Measurements from ENCODE around the gene NASP.
"Not testable (repeated sequence)": the region's sequence is repeated elsewhere in the genome, so short reads cannot be mapped to it uniquely, and the experiment has no call there.

The NASP gene

GRCh38 chr1:45569571-45569961 lies 14.3 kb upstream of the NASP start:
- no peak for DNase-seq (ENCODE audit: low read depth, low spot score)

DNA sequence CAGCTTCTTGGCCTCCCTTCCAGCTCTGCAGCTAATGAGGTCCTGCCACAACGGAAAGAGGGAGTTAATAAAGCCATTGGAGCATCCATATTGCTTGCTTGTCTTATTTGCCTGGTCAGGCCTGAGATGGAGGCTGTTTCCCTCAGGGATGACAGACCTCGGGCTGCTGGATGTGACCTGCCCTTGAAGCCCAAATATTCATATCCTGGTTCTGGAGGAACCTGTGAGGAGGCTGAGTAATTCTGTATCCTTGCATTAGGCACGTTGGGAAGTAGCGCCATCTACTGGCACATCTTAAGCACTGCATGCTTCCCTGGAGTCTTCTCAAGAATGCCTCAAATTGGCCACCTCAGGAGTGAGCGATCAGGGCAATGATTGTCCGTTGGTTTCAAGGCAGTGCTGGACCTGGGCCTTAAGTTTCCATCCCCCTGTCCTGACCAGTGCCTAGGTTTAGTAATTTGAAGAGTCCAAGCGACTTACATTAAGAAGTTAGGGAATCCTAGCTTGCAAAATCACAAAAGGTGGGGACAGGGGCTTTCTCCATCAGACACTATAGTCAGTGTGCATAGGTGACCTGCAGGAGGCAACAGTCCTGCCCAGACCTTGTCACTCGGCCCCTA lies 13.8 kb upstream of the NASP start:
- peak; percentile 59 for DNase-seq (ENCODE audit: low read depth, low spot score)

- no peak for DNase-seq (ENCODE audit: low read depth, low spot score)
Measured at GRCh38 chr1:45570631-45571030, 13.2 kb upstream of the NASP start.

DNA sequence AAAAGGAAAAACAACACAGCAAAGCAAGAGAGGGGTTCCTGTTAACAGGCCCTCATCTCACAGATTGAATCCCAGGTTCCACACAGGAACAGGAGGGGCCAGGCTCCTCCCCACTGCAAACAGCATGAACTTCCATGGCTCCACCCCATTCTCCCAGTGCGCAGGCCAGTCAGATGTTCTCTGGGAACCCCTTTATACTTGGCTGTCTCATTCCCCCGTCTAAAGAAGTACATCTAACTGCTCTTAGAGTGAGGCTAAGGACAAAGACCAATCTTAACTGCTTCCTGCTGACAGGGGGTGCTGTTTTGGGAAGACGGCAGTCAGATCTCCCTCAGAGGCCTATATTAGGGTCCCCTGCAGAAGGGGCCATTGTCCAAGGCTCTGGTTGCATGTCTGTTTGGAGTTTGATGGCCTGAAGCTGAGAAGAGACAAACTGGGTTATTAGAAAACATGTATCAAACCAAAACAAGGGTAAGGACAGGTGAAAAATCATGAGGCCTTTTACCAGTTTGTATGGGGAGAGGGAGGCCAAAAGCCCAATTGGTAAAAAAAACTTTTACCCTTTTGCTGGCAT lies 10.5 kb upstream of the NASP start:
- no peak for DNase-seq (ENCODE audit: low read depth, low spot score)

DNA sequence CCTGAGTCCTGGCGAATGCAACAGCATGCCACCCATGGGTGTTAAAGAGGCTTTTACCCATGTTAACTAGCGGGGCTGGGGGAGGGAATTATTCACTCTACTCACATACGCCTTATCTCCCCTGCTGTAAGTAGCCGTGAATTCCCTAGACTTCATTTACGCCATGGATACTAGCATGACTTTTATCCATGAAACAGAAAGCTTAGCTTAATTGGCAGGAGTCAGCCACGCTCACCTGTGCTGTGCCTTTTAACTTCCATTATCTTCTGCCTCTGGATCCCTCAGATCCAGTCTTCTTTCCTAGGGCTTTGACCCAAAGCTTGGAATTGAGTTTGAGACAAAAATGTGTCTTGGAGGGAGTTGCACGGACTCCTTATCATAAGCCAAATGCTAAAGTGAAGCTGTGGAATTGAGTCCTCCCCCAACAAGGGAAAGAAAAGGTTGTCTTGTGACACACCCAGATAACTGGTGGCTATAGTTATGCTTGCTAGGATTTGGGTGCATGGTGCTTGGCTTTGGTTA lies 9.7 kb upstream of the NASP start:
- no peak for DNase-seq (ENCODE audit: low read depth, low spot score)

DNA sequence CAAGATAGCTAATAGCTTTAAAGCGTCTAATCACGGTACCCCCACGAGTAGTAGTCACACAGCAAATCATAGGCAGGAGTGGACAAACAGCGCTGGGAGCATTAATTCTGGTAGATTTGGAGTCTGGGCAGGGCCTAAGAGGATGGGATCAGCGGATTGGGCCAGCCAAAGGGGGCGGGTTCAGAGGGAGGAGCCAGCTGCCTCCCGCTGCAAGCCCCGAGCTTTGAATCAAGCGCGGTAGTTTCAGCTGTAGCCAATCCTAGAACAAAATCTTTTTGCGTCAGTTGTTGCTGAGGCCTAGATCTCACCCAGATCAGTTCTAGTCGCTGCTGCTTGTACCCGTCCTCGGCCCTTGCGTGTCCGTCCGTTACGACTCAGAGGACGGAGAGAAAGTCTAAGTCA lies 576 bp upstream of the NASP start:
- peak; percentile 82 for DNase-seq (ENCODE audit: low read depth, low spot score)

- peak; percentile 70 for DNase-seq (ENCODE audit: low read depth, low spot score)
Measured at GRCh38 chr1:45584351-45585109, 689 bp downstream of the NASP start.

GRCh38 chr1:45585110-45585426 lies 1.2 kb downstream of the NASP start:
- no peak for DNase-seq (ENCODE audit: low read depth, low spot score)

DNA sequence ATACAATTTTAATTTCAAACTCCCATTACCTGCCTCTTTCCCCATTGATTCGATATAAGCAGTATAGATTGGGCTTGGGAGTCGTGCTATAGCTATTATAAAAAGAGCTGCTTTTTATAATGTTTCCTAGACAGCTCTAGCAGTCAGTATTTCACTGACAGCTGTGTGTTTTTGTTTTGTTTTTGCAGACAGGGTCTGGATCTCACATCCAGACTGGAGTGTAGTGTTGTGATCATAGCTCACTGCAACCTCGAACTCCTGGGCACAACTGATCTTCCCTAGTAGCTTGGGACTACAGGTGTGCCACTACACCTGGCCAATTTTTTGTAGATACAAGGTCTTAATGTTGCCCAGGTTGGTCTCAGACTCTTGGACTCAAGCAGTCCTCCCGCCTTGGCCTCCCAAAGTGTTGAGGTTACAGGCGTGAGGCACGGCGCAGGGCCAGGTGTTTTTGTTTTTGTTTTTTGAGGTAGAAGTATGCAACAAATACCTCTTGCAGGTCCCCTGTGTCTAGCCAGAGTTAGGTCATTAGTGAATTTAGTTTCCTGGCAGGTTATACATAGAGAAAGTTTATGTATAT lies 1.7 kb downstream of the NASP start:
- DNase-seq (ENCODE audit: low read depth, low spot score), result no peak

GRCh38 chr1:45586769-45587168 lies 2.9 kb downstream of the NASP start:
- DNase-seq (ENCODE audit: low read depth, low spot score), result no peak

- DNase-seq (ENCODE audit: low read depth, low spot score), result no peak
Measured at GRCh38 chr1:45589861-45590260, 6.0 kb downstream of the NASP start.

DNA sequence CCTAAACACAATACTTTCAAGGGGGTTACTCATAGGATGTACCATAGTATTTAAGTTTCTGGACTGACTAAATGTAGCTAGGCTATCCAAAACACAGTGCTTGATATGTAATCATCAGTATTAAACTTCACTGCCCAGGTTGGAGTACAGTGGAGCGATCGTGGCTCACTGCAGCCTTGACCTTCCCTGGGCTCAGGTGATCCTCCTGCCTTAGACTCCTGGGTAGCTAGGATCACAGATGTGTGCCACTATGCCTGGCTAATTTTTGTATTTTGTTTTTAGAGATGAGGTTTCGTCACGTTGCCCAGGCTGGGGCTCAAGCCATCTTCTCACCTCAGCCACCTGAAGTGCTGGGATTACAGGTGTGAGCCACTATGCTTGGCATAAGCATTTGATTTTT lies 10.6 kb downstream of the NASP start:
- DNase-seq (ENCODE audit: low read depth, low spot score), result no peak

DNA sequence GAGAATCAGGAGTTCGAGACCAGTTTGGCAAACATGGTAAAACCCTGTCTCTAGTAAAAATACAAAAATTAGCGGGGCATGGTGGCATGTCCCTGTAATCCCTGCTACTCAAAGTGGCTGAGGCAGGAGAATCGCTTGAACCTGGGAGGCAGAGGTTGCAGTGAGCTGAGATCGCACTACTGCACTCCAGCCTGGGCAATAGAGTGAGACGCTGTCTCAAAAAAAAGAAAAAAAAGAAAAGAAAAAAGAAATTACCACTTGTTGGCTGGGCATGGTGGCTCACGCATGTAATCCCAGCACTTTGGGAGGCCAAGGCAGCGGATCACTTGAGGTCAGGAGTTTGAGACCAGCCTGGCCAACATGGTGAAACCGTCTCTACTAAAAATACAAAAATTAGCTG lies 12.9 kb downstream of the NASP start:
- DNase-seq (ENCODE audit: low read depth, low spot score), result not testable (repeated sequence)

- DNase-seq (ENCODE audit: low read depth, low spot score), result no peak
Measured at GRCh38 chr1:45604239-45604638, 20.4 kb downstream of the NASP start.

DNA sequence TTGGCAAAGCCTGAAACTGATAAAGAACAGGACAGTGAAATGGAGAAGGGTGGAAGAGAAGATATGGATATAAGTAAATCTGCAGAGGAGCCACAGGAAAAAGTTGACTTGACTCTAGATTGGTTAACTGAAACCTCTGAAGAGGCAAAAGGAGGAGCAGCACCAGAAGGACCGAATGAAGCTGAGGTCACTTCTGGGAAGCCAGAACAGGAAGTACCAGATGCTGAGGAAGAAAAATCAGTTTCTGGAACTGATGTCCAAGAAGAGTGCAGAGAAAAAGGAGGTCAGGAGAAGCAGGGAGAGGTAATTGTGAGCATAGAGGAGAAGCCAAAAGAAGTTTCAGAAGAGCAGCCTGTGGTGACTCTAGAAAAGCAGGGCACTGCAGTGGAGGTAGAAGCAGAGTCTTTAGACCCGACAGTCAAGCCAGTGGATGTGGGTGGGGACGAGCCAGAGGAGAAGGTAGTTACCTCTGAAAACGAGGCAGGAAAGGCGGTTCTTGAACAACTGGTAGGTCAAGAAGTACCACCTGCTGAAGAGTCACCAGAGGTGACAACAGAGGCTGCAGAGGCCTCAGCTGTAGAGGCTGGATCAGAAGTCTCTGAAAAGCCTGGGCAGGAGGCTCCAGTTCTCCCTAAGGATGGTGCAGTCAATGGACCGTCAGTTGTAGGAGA lies 23.7 kb downstream of the NASP start:
- DNase-seq (ENCODE audit: low read depth, low spot score), result no peak

GRCh38 chr1:45608175-45609156 lies 24.6 kb downstream of the NASP start:
- DNase-seq (ENCODE audit: low read depth, low spot score), result no peak

DNA sequence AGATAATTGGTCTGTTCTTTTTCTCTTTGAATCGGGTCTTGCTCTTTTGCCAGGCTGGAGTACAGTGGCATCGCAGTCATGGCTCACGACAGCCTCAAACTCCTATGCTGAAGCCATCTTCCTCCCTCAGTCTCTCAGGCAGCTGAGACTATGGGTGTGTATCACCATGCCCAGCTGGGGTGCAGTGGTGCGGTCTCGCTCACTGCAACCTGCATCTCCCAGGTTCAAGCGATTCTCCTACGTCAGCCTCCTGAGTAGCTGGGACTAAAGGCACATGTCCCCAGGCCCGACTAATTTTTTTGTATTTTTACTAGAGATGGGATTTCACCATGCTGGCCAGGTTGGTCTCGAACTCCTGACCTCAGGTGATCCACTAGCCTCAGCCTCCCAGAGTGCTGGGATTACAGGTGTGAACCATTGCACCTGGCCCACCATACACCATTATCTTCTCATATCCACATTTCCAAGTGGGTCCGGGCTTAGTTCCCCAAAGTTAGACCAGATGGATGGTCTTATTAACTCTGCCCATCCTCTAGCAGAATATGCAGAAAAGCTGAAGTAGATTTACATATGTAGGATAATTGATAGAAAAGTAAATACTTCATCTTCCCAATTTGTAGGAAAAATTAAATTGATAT lies 26.9 kb downstream of the NASP start:
- DNase-seq (ENCODE audit: low read depth, low spot score), result no peak

DNA sequence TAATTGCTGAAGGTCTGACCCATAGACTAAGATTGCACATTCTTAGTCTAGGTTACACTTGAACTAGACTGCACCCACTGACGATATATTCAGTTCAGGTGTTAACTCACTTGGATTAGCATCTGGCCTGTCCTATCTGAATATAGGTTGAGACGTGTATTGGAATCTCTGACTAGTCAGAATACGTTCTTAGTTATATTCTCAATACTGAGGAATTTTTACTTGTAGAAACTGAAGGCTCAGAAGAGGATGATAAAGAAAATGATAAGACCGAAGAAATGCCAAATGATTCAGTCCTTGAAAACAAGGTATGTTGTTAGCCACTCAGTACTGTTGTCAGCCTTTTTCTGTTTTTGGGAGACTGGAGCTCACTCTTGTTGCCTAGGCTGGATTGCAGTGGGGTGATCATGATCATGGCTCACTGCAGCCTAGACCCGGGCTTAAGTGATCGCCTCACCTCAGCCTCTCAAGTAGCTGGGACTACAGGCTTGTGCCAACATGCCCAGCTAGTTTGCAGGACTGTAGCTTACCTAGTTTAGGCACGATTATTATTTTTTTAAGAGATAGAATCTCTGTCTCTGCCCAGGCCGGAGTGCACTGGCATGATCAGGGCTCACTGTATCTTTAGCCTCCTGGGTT lies 29.2 kb downstream of the NASP start:
- DNase-seq (ENCODE audit: low read depth, low spot score), result no peak

GRCh38 chr1:45615885-45616284 lies 32.0 kb downstream of the NASP start:
- DNase-seq (ENCODE audit: low read depth, low spot score), result no peak

DNA sequence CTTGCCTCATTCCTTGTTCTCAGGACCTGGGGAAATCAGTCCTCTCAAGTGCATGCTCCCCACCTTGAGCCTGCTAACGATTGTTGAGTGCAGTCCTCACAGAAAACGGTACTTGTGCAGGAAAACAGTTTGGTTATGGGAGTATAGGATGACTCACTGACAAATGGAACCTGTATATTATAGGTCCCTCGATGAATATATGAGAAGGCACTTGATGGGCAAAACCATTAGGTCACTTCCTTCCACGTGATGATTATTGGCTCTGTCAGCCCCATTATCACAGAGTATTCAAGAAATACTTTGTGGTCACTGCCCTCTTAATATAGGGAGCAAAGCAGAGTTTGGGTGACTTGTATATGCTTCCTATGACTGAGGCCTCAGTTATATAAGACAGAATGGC lies 33.8 kb downstream of the NASP start:
- no peak for DNase-seq (ENCODE audit: low read depth, low spot score)
